OCI-LY1 (cell line): ENCODE results near the gene POU3F2.

Experiments used
- EZH2 ChIP-seq: fragments of 200-600 bp; sonication (generic), shearing (Covaris generic); IDR thresholded peaks from 2 replicates; pipeline ENCODE4 v1.8.0; 2017; ENCODE audit warnings: borderline replicate concordance, mixed run types, mild to moderate bottlenecking, antibody characterized with exemption, low read length, moderate library complexity, mixed read lengths
- TF ChIP-seq, protein P1 (sequence below): fragments of 200-600 bp; sonication (generic), shearing (Covaris generic); IDR thresholded peaks from 2 replicates; pipeline ENCODE4 v1.5.1; 2017; ENCODE audit warnings: mild to moderate bottlenecking, antibody characterized with exemption, low read length, moderate library complexity, mixed read lengths

- TF ChIP-seq, protein P1, sequence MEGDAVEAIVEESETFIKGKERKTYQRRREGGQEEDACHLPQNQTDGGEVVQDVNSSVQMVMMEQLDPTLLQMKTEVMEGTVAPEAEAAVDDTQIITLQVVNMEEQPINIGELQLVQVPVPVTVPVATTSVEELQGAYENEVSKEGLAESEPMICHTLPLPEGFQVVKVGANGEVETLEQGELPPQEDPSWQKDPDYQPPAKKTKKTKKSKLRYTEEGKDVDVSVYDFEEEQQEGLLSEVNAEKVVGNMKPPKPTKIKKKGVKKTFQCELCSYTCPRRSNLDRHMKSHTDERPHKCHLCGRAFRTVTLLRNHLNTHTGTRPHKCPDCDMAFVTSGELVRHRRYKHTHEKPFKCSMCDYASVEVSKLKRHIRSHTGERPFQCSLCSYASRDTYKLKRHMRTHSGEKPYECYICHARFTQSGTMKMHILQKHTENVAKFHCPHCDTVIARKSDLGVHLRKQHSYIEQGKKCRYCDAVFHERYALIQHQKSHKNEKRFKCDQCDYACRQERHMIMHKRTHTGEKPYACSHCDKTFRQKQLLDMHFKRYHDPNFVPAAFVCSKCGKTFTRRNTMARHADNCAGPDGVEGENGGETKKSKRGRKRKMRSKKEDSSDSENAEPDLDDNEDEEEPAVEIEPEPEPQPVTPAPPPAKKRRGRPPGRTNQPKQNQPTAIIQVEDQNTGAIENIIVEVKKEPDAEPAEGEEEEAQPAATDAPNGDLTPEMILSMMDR, result no peak
- TF ChIP-seq EZH2, result no peak
These were observed 4.6 kb downstream of the POU3F2 start for GRCh38 chr6:98838975-98839374.
